Measurements from ENCODE around the gene PDCD1. TPM values are rescaled to one million over a fixed set of nuclear protein-coding genes. Genes with fewer than 3 reads are reported as not detected.
A peak's percentile ranks its signal among the peaks of the same experiment; 100 is the strongest.

The PDCD1 gene
- total RNA-seq, 2 experiments from 2014 or later, result 2.4 to 2.5 TPM

DNA sequence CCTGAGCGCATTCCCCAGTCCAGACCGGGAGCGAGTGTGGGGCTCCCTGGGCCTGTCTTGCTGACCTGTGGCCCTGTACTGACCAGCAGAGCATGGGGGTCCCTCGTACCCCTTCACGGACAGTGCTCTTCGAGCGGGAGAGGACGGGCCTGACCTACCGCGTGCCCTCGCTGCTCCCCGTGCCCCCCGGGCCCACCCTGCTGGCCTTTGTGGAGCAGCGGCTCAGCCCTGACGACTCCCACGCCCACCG lies 44.4 kb downstream of the PDCD1 start:
- Mint-ChIP-seq H3K4me3 (no peak overlapping the region), H3K4me1 (ENCODE audit: low read depth) (peaks cover 13% of the 10 kb centered on the region), H3K36me3 (ENCODE audit: low read depth) (no peaks in the 10 kb centered on the region), H3K27ac (no peak overlapping the region), H3K27me3 (ENCODE audit: low read depth) (no peaks in the 10 kb centered on the region), H3K9me3 (ENCODE audit: insufficient read depth) (no peaks in the 10 kb centered on the region)
- ATAC-seq (no peak), DNase-seq (no peak)
- ChIA-PET CTCF (no interaction called here), POLR2A (no interaction called here)

DNA sequence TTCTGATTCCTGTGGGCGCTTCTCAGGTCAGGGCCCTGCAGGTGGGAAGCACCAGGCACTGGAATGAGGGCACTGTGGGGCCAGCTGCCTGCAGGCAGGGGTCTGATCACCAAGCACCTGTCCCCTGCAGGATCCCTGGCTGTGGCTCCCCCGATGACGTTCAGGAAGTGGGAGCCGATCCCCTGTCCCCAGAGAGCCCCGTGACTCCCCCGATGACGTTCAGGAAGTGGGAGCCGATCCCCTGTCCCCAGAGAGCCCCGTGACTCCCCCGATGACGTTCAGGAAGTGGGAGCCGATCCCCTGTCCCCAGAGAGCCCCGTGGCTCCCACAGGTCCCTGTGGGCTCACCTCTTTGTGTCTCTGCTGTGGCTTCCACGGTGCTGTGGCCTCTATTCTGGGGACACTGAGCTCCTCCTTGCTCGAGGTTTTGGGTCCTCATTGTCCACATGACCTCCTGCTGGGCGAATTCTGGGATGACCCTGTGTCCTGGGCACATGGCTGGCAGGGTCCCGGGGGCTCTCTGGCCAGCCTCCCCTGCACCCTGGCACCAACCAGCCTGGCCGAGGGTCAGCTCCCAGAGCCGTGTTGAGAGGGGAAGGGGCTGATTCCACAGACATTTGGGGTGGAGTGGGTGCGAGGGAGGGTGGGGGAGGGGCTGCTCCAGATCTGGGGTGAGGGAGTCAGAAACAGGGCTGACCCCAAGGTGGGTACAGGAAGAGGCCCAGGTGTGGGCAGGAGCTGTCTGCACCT lies 44.9 kb downstream of the PDCD1 start:
- Mint-ChIP-seq H3K4me3 (no peak overlapping the region), H3K36me3 (ENCODE audit: low read depth) (no peaks in the 10 kb centered on the region), H3K27me3 (ENCODE audit: low read depth) (no peaks in the 10 kb centered on the region), H3K27ac (no peak overlapping the region), H3K4me1 (ENCODE audit: low read depth) (peaks cover 14% of the 10 kb centered on the region), H3K9me3 (ENCODE audit: insufficient read depth) (no peaks in the 10 kb centered on the region)
- ChIA-PET CTCF (no interaction called here), POLR2A (no interaction called here)
- ATAC-seq (peak; percentile 45), DNase-seq (no peak)

DNA sequence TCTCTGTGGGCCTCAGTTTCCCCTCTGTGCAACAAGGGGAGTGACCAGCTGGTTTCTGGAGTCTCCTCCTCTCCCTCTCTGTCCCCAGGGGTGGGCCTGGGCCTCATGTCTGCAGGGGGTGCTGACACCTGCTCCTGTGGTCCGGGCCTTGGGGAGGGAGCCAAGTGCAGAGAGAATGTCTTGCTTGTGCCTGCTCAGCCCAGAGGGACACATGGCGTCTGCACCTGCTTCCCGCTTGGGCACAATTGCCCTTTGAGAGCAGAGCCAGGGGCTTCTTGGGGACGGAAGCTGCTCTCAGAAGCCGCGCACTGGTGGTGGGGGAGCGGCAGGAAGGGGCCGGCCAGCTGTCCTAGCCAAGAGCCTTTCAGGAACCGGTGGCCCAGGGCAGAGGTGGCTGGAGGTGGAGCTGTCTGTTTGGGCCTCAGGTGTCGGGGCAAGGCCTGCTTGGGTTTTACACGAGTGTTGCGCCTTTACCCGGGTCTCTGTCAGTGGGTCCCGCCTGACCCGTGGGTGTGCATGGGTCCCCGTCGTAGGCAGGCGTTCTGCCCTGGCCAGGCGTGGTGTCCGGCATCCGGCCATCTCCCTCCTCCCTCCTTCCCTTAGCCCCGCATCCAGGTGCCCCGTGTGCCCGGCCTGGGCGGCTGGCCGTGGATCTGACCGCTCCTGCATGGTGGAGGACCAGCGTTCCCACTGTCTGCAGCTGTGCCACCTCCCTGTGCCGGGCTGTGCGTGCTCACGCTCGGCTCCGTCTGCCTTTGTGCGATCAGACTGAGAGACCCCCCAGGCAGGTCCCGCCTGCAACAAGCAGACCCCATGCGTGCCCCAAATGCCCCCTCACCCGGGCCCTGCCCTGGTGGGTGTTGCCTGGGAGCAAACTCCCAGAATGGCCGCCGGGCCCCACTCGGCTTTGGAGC lies 45.7 kb downstream of the PDCD1 start:
- Mint-ChIP-seq H3K4me1 (ENCODE audit: low read depth) (peaks cover 14% of the 10 kb centered on the region), H3K27me3 (ENCODE audit: low read depth) (no peaks in the 10 kb centered on the region), H3K36me3 (ENCODE audit: low read depth) (no peaks in the 10 kb centered on the region), H3K9me3 (ENCODE audit: insufficient read depth) (no peaks in the 10 kb centered on the region), H3K4me3 (no peak overlapping the region), H3K27ac (no peak overlapping the region)
- no peak for ATAC-seq
- CTCF ChIA-PET, result no interaction called here
- no peak for DNase-seq
- POLR2A ChIA-PET, result no interaction called here

DNA sequence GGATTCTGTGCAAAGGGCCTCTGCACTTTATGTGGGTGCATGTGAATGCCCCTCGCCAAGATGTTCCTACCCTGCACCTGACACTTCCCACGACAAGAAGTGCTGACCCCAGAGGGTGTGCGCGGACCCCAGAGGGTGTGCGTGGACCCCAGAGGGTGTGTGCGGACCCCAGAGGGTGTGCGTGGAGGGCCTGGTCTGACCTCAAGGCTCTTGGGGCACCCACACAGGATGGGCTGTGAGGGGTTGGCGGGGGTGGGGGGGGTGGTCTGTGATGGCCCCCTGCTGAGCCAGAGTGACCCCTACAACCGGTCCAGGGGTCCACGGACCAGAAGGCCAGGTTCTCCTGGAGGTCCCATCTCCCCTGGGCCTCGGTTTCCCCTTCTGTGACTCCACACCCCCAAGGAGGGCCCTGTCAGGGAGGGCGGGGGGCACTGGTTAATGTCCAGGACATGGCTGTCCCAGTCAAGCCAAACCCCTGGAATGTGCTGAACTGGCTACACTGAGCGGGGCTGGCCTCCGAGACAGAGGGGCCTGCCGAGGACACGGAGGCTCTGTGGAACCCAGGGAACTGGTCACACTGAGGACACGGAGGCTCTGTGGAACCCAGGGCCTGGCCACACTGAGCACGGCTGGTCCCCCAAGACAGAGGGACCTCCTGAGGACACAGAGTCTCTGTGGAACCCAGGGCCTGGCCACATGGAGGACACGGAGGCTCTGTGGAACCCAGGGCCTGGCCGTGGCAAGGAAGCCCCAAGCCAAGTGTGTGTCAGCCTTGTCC lies 46.6 kb downstream of the PDCD1 start:
- Mint-ChIP-seq H3K9me3 (ENCODE audit: insufficient read depth) (no peaks in the 10 kb centered on the region), H3K4me1 (ENCODE audit: low read depth) (peaks cover 9% of the 10 kb centered on the region), H3K27me3 (ENCODE audit: low read depth) (no peaks in the 10 kb centered on the region), H3K4me3 (no peak overlapping the region), H3K36me3 (ENCODE audit: low read depth) (no peaks in the 10 kb centered on the region), H3K27ac (no peak overlapping the region)
- DNase-seq (no peak), ATAC-seq (no peak)
- ChIA-PET POLR2A (no interaction called here), CTCF (no interaction called here)

DNA sequence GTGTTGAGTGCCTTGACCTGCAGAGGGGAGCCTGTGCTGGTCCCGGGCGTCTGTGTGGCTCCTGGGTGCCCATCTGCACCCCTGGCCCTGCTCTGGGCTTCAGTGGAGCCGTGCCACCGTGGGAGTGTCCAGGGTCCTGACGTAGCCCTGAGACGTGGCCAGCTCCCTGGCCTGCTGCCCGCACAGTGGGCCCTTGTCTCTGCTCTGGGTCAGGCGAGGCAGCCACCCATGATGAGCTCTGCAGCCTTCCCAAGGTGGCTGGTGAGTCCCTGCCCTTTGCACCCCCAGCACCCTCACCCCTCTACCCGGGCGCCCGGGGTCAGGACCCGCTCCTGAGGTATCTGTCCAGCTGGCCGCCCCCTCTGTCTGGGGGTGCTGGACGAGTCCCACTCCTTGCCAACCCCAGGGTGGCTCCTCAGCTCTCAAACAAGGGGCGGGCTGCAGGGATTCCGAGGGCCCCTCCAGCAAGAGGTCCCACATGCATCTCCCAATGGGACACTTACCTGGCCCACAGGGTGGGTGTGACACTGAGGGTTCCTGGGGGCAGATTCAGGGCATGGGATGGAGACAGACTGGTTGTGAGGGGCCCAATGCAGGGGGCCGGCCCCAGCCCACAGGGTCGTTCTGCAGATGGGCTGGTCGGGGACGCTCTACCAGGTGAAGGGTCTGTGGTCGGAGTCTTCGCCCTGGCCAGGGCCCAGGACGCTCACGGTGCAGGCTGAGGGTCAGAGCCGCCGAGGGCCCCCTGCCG lies 47.3 kb downstream of the PDCD1 start:
- POLR2A ChIA-PET, result no interaction called here
- Mint-ChIP-seq H3K4me3 (no peak overlapping the region), H3K27ac (no peak overlapping the region), H3K27me3 (ENCODE audit: low read depth) (no peaks in the 10 kb centered on the region), H3K4me1 (ENCODE audit: low read depth) (peaks cover 8% of the 10 kb centered on the region), H3K9me3 (ENCODE audit: insufficient read depth) (no peaks in the 10 kb centered on the region), H3K36me3 (ENCODE audit: low read depth) (no peaks in the 10 kb centered on the region)
- DNase-seq (no peak), ATAC-seq (peak; percentile 8)
- CTCF ChIA-PET, result no interaction called here

DNA sequence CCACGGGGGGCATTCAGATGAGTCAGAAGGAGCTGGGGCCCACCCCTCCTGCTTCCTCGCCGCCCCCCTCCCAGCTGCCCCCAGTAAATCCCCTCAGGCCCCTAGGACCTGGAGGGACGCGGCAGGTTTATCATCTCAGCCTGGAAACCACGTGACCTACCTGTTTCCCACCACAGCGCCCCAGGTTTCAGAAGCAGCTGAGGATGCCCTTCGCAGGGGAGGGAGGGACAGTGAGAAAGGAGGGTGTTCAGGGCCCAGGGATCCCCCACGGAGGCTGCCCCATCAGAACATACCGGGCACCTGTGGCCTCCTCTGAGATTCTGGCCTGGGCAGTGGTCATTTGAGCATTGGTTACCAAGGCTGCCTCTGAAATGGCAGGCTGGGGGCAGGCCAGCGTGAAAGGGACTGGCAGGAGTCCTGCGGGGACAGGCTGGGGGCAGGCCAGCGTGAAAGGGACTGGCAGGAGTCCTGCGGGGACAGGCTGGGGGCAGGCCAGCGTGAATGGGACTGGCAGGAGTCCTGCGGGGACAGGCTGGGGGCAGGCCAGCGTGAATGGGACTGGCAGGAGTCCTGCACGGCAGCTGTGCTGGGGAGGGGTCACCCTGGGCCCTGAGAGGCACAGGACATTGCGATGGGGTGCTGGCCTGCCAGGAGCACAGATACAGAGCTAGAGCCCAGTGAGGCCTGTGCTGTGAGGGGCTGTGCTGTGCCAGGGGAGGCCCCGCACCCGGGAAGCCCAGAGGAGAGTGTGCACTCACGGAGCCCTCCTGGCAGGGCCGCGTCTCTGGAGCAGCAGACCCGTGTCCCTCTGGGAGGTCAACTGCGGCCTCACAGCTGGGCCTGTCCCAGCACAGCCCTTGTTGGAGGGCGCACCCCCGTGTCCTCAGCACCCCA lies 48.1 kb downstream of the PDCD1 start:
- ChIA-PET POLR2A (no interaction called here), CTCF (no interaction called here)

DNA sequence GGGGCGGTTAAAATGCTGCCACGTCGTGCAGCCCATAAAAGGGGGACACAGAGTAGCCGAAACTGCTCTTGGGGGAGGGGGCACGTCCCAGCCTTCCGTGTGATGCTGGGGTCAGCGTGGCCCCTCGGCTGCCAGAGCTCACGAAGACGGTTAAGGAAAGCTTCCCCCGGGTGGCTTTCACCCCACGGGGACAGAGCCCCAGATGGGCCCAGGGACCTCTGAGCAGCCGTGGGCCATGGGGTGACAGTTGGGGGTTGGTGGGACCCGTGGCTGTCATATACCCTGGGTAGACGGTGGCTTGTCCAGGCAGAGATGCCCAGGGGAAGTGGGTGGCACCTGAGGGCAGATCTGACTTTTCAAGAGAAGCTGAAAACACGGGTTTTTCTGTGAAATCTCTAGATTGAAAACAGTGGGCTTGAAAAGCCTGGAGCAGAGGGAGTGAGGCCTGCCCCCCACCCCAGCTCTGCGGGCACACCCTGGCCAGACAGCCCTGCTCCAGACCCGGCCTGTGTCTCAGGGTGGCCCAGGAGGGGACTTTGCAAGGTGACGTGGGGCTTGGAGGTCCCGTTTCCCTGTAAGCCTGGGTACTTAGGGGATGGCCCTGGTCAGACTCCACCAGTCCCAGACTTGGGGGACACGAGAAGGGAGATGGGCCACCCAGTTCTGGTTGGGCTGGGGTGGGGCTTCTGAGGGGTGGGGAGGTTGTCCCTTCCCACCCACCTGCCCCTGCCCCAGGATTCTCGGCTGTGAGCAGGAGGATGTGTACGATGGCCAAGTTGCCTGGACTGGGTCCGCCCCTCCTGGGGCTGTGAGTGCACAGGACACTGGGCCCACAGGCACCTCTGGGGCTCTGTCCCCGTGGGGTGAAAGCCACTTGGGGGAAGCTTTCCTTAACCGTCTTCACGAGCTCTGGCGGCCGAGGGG lies 49.0 kb downstream of the PDCD1 start:
- peaks cover 12% of the 10 kb centered on the region for H3K4me1 Mint-ChIP-seq (ENCODE audit: low read depth)
- ChIA-PET CTCF (no interaction called here), POLR2A (no interaction called here)

More for the DNA sequence above, 48.1 kb downstream of the PDCD1 start:
- H3K27ac Mint-ChIP-seq, result no peak overlapping the region
- ATAC-seq (peak; percentile 16), DNase-seq (no peak)
- peaks cover 8% of the 10 kb centered on the region for H3K4me1 Mint-ChIP-seq (ENCODE audit: low read depth)
- H3K9me3 Mint-ChIP-seq (ENCODE audit: insufficient read depth), result no peaks in the 10 kb centered on the region
- H3K27me3 Mint-ChIP-seq (ENCODE audit: low read depth), result no peaks in the 10 kb centered on the region
- no peaks in the 10 kb centered on the region for H3K36me3 Mint-ChIP-seq (ENCODE audit: low read depth)
- no peak overlapping the region for H3K4me3 Mint-ChIP-seq

DNA sequence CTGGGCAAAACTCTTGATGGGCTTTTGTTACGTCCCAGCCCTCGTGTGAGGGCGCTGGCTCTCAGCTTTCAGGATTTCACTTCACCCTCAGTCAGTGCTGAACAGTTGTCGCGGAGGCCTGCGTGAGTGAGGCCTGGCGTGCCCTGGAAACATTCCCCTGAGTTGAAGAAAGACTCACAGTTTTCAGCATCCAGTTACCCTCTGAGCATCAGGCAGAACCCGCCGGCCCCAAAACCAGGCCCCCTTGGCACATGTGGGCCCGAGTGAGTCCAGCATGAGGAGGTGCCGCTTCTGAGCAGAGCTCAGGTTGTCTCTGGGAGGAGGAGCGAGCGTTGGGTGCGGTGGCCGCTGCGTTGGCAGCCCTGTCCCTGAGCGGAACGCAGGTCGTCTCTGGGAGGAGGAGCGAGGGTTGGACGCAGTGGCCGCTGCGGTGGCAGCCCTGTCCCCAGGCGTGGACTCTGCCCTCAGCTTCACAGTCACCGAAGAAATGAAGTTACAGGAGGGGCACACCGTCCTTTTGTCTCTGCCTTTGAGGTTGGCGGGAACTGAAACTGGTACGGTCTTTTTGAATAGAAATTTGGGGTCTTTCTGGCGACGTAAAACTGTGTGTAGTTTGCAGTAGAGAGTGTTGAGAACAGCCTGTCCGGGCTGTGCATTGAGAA lies 49.8 kb downstream of the PDCD1 start, which contains the start of gene NEU4:
Gene NEU4 (plus strand): TSS at position 473 of the 662 bp plus-strand sequence. CDS start 5,292 bp downstream, outside the sequence.
- H3K36me3 Mint-ChIP-seq (ENCODE audit: low read depth), result no peaks in the 10 kb centered on the region
- ChIA-PET POLR2A (no interaction called here), CTCF (interaction anchor here (0.9 kb wide), 1 partner anchor 28 kb away, joined by 3 read pairs; no protein-coding TSS in a partner anchor)
- H3K27me3 Mint-ChIP-seq (ENCODE audit: low read depth), result no peaks in the 10 kb centered on the region
- no peaks in the 10 kb centered on the region for H3K9me3 Mint-ChIP-seq (ENCODE audit: insufficient read depth)
- H3K4me3 Mint-ChIP-seq, result no peak within 1 kb of the TSS
- no peak within 1 kb of the TSS for H3K27ac Mint-ChIP-seq
- ATAC-seq (no peak), DNase-seq (no peak)
- H3K4me1 Mint-ChIP-seq (ENCODE audit: low read depth), result peaks cover 16% of the 10 kb centered on the region

More for the DNA sequence above, 49.0 kb downstream of the PDCD1 start:
- H3K27ac Mint-ChIP-seq, result no peak overlapping the region
- no peaks in the 10 kb centered on the region for H3K36me3 Mint-ChIP-seq (ENCODE audit: low read depth)
- H3K4me3 Mint-ChIP-seq, result no peak overlapping the region
- ATAC-seq, result no peak
- no peak for DNase-seq
- no peaks in the 10 kb centered on the region for H3K27me3 Mint-ChIP-seq (ENCODE audit: low read depth)
- H3K9me3 Mint-ChIP-seq (ENCODE audit: insufficient read depth), result no peaks in the 10 kb centered on the region

DNA sequence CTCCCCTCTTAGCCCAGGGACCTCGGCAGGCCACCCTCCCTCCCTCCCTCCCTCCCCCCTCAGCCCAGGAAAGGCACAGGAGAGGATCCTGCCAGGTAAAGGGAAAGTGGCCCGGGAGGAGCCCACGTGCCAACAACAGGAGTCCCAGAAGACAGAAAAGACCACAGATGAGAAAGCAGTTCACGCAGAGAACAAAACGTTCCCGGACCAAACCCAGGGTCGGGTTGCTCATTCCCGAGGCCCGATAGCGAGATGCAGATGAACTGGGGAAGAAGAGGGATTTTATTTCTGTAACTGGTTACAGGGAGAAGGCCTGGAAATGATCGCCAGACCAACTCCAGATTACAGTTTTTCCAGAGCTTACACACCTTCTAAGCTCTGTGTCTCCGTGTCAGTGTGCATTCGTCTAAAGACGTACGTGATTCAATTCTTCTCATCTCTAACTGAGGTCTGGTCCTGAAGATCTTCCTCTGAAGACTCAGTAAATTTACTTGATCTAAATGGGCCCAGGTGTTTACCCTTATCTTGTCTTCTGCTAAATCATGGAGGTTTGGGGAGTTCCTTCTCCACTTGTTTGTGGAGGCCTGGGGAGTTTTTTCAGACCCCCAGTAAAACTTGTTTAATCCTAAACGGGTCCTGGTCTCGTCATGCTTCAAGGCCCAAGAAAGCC lies 50.5 kb downstream of the PDCD1 start:
- H3K36me3 Mint-ChIP-seq (ENCODE audit: low read depth), result no peaks in the 10 kb centered on the region
- no peaks in the 10 kb centered on the region for H3K9me3 Mint-ChIP-seq (ENCODE audit: insufficient read depth)
- no peak overlapping the region for H3K4me3 Mint-ChIP-seq
- ChIA-PET POLR2A (no interaction called here), CTCF (interaction anchor here (0.9 kb wide), 1 partner anchor 28 kb away, joined by 3 read pairs; no protein-coding TSS in a partner anchor)
- H3K27ac Mint-ChIP-seq, result no peak overlapping the region
- H3K4me1 Mint-ChIP-seq (ENCODE audit: low read depth), result peaks cover 17% of the 10 kb centered on the region
- DNase-seq, result no peak
- ATAC-seq, result no peak
- peaks cover 3% of the 10 kb centered on the region for H3K27me3 Mint-ChIP-seq (ENCODE audit: low read depth)
